A549 treated with AZD9567 at 1 μM for 4 hours (cell line): Measurements from ENCODE around the gene RHBDL1. TPM values are rescaled to one million over a fixed set of nuclear protein-coding genes. Genes with fewer than 3 reads are reported as not detected.

Experiments used
- total RNA-seq: library from RNA; stranded (reverse); fragments of 200-300 nt; extraction: Qiagen RNA extraction; gene quantifications from 5 replicates; pipeline ENCODE4 v1.2.3, GENCODE V29; 2022; ENCODE audit not compliant: insufficient read depth

The RHBDL1 gene
- total RNA-seq, 1 experiment from 2014 or later = 1.6 TPM

Other genes with a start within 250 kb of the RHBDL1 start
- gene CAPN15, start 148.0 kb upstream of the RHBDL1 start, total RNA-seq = 45.6 to 75.6 TPM (median 71.1 TPM) in 5 replicates
- 0.05 to 0.19 TPM (median 0.08 TPM) in 4 of 5 replicates, not detected in the other for gene PRR35, start 115.3 kb upstream of the RHBDL1 start, total RNA-seq
- 0.14 to 0.24 TPM (median 0.21 TPM) in 4 of 5 replicates, not detected in the other for gene NHLRC4, start 108.7 kb upstream of the RHBDL1 start, total RNA-seq
- 41.9 to 44.5 TPM (median 42.8 TPM) in 5 replicates for gene PIGQ, start 105.7 kb upstream of the RHBDL1 start, total RNA-seq
- gene RAB40C, start 85.6 kb upstream of the RHBDL1 start, total RNA-seq = 16.5 to 21.1 TPM (median 20.7 TPM) in 5 replicates
- 0.21 to 0.26 TPM (median 0.23 TPM) in 4 of 5 replicates, not detected in the other for gene WFIKKN1, start 44.7 kb upstream of the RHBDL1 start, total RNA-seq
- 77.8 to 140 TPM (median 136 TPM) in 5 replicates for gene METTL26, start 39.4 kb upstream of the RHBDL1 start, total RNA-seq
- gene MCRIP2, start 33.8 kb upstream of the RHBDL1 start, total RNA-seq = 21.4 to 47.7 TPM (median 40.9 TPM) in 5 replicates
- 29.1 to 35.6 TPM (median 31.4 TPM) in 5 replicates for gene WDR90, start 26.3 kb upstream of the RHBDL1 start, total RNA-seq
- 60.5 to 110 TPM (median 103 TPM) in 5 replicates for gene RHOT2, start 7.5 kb upstream of the RHBDL1 start, total RNA-seq
- 77.5 to 143 TPM (median 137 TPM) in 5 replicates for gene STUB1, start 4.7 kb downstream of the RHBDL1 start, total RNA-seq
- 56.9 to 81.0 TPM (median 77.8 TPM) in 5 replicates for gene JMJD8, start 8.7 kb downstream of the RHBDL1 start, total RNA-seq
- gene WDR24, start 14.7 kb downstream of the RHBDL1 start, total RNA-seq = 4.2 to 6.2 TPM (median 5.9 TPM) in 5 replicates
- gene FBXL16, start 30.1 kb downstream of the RHBDL1 start, total RNA-seq = 6.3 to 9.6 TPM (median 7.2 TPM) in 5 replicates
- gene METRN, start 39.4 kb downstream of the RHBDL1 start, total RNA-seq = 71.0 to 213 TPM (median 211 TPM) in 5 replicates
- 43.2 to 64.4 TPM (median 63.4 TPM) in 5 replicates for gene ANTKMT, start 45.5 kb downstream of the RHBDL1 start, total RNA-seq
- 3.1 to 6.8 TPM (median 4.9 TPM) in 5 replicates for gene CCDC78, start 50.8 kb downstream of the RHBDL1 start, total RNA-seq
- 4.1 to 22.8 TPM (median 20.5 TPM) in 5 replicates for gene HAGHL, start 51.4 kb downstream of the RHBDL1 start, total RNA-seq
- gene CIAO3, start 65.3 kb downstream of the RHBDL1 start, total RNA-seq = 21.6 to 27.5 TPM (median 25.4 TPM) in 5 replicates
- 1.6 to 2.8 TPM (median 2.2 TPM) in 5 replicates for gene MSLN, start 85.1 kb downstream of the RHBDL1 start, total RNA-seq
- gene RPUSD1, start 112.7 kb downstream of the RHBDL1 start, total RNA-seq = 29.7 to 58.4 TPM (median 53.8 TPM) in 5 replicates
- 25.3 to 43.9 TPM (median 32.1 TPM) in 5 replicates for gene CHTF18, start 112.9 kb downstream of the RHBDL1 start, total RNA-seq
- 0.08 TPM in 1 of 5 replicates, not detected in the others for gene GNG13, start 125.1 kb downstream of the RHBDL1 start, total RNA-seq